Stimulated activated CD8-positive, alpha-beta memory T cell treated with anti-CD3 and anti-CD28 coated beads, Interleukin-2, amount 100 ng/mL, for 48 hours (primary cell): ENCODE measurements around the gene GALNT10.
"Not testable (repeated sequence)": the region's sequence is repeated elsewhere in the genome, so short reads cannot be mapped to it uniquely, and the experiment has no call there.

Experiments used
- DNase-seq, 2 donors: peaks; one replicate each; pipeline ENCODE4 v3.0.0-alpha.2; 2020; ENCODE audit warnings: low read depth in 2 of 2

GALNT10 gene

GRCh38 chr5:154355129-154355611 is 164.6 kb downstream of the GALNT10 start:
- DNase-seq: no peak

- DNase-seq: no peak
These were observed 165.6 kb downstream of the GALNT10 start for GRCh38 chr5:154356020-154356655.

- DNase-seq: no peak
These were observed 166.4 kb downstream of the GALNT10 start for GRCh38 chr5:154356958-154357357.

GRCh38 chr5:154358516-154359220 is 168.1 kb downstream of the GALNT10 start:
- no peak for DNase-seq

- no peak for DNase-seq
These were observed 168.7 kb downstream of the GALNT10 start for GRCh38 chr5:154359221-154359573.

- not testable (repeated sequence) for DNase-seq
These were observed 169.7 kb downstream of the GALNT10 start for GRCh38 chr5:154360241-154360640.

GRCh38 chr5:154363411-154363810 is 172.9 kb downstream of the GALNT10 start:
- no peak for DNase-seq

GRCh38 chr5:154364771-154365170 is 174.2 kb downstream of the GALNT10 start:
- no peak for DNase-seq

GRCh38 chr5:154365823-154366222 is 175.3 kb downstream of the GALNT10 start:
- DNase-seq: no peak

GRCh38 chr5:154366353-154366752 is 175.8 kb downstream of the GALNT10 start:
- no peak for DNase-seq

GRCh38 chr5:154367101-154367500 is 176.6 kb downstream of the GALNT10 start:
- DNase-seq: no peak

- DNase-seq: no peak
These were observed 177.7 kb downstream of the GALNT10 start for GRCh38 chr5:154368041-154368800.

- no peak for DNase-seq
These were observed 179.1 kb downstream of the GALNT10 start for GRCh38 chr5:154369682-154370081.

- DNase-seq: no peak
These were observed 179.6 kb downstream of the GALNT10 start for GRCh38 chr5:154370119-154370518.

GRCh38 chr5:154370813-154371212 is 180.3 kb downstream of the GALNT10 start:
- DNase-seq: no peak

- DNase-seq: no peak
These were observed 181.2 kb downstream of the GALNT10 start for GRCh38 chr5:154371687-154372086.

GRCh38 chr5:154372661-154373060 is 182.1 kb downstream of the GALNT10 start:
- no peak for DNase-seq

GRCh38 chr5:154373326-154373725 is 182.8 kb downstream of the GALNT10 start:
- DNase-seq: no peak

GRCh38 chr5:154373729-154374179 is 183.2 kb downstream of the GALNT10 start:
- DNase-seq: no peak

- DNase-seq: no peak
These were observed 183.7 kb downstream of the GALNT10 start for GRCh38 chr5:154374264-154374663.

- DNase-seq: no peak
These were observed 184.9 kb downstream of the GALNT10 start for GRCh38 chr5:154375329-154376008.

- no peak for DNase-seq
These were observed 185.9 kb downstream of the GALNT10 start for GRCh38 chr5:154376481-154376880.
